Neural crest cell (in vitro differentiated cells): ENCODE data around the gene SCAMP1. TPM values are rescaled to one million over a fixed set of nuclear protein-coding genes. Genes with fewer than 3 reads are reported as not detected.
"Not testable (repeated sequence)": the region's sequence is repeated elsewhere in the genome, so short reads cannot be mapped to it uniquely, and the experiment has no call there.

ENCODE experiments used
- DNase-seq: peaks from one replicate; pipeline ENCODE4 v3.0.0; 2021; ENCODE audit warnings: low read depth, mixed read lengths, low spot score
- H3K27ac Mint-ChIP-seq: one replicate; pipeline ENCODE4 v1.8.0; 2021; ENCODE audit warnings: mild to moderate bottlenecking, mixed read lengths; ENCODE audit not compliant: unreplicated experiment
- H3K27me3 Mint-ChIP-seq: 2 replicates; pipeline ENCODE4 v1.8.0; 2021; ENCODE audit warnings: low read depth, mild to moderate bottlenecking, mixed read lengths
- H3K36me3 Mint-ChIP-seq: 2 replicates; pipeline ENCODE4 v1.8.0; 2021; ENCODE audit warnings: low read depth, mild to moderate bottlenecking, mixed read lengths
- H3K4me1 Mint-ChIP-seq: 2 replicates; pipeline ENCODE4 v1.8.0; 2021; ENCODE audit warnings: mixed read lengths
- H3K4me3 Mint-ChIP-seq: one replicate; pipeline ENCODE4 v1.8.0; 2021; ENCODE audit warnings: mild to moderate bottlenecking, mixed read lengths
- H3K9me3 Mint-ChIP-seq: 2 replicates; pipeline ENCODE4 v1.8.0; 2021; ENCODE audit warnings: mixed read lengths
- total RNA-seq: library from RNA; stranded (reverse); gene quantifications from 2 replicates; pipeline ENCODE4 v1.2.1, GENCODE V29; 2021
- TF ChIP-seq, protein P1 (sequence below): fragments of 200-600 bp; sonication (generic); conservative IDR thresholded peaks from 2 replicates; pipeline ENCODE4 v1.5.0; 2021; ENCODE audit warnings: antibody characterized with exemption, mild to moderate bottlenecking

Gene SCAMP1
- total RNA-seq, 1 donor from 2014 or later = 30.7 TPM

- no peak overlapping the region for H3K27ac Mint-ChIP-seq
- H3K4me3 Mint-ChIP-seq = no peak overlapping the region
- H3K27me3 Mint-ChIP-seq = no peaks in the 10 kb centered on the region
- H3K9me3 Mint-ChIP-seq = no peaks in the 10 kb centered on the region
- no peaks in the 10 kb centered on the region for H3K4me1 Mint-ChIP-seq
- no peaks in the 10 kb centered on the region for H3K36me3 Mint-ChIP-seq
- TF ChIP-seq, protein P1, sequence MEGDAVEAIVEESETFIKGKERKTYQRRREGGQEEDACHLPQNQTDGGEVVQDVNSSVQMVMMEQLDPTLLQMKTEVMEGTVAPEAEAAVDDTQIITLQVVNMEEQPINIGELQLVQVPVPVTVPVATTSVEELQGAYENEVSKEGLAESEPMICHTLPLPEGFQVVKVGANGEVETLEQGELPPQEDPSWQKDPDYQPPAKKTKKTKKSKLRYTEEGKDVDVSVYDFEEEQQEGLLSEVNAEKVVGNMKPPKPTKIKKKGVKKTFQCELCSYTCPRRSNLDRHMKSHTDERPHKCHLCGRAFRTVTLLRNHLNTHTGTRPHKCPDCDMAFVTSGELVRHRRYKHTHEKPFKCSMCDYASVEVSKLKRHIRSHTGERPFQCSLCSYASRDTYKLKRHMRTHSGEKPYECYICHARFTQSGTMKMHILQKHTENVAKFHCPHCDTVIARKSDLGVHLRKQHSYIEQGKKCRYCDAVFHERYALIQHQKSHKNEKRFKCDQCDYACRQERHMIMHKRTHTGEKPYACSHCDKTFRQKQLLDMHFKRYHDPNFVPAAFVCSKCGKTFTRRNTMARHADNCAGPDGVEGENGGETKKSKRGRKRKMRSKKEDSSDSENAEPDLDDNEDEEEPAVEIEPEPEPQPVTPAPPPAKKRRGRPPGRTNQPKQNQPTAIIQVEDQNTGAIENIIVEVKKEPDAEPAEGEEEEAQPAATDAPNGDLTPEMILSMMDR = no peak
- no peak for DNase-seq
Measured at GRCh38 chr5:78373231-78373630, 12.8 kb downstream of the SCAMP1 start.

DNA sequence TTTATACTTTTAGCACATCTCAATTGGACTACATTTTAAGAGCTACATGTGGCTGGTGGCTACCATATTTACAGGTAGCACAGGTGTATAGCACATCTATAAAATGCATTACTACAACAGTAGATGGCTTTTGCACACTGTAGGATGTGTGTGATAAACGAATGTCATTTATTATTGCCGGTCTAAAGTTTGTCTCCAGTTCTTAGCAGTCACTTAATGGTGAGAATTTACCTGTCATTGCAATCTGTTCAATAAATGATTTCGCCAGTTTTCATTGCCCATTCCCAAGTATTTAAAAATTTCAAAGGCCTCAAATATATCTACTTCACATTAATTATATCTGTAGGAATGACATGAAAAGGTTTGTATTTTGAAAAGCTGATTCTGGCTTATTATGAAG lies 15.9 kb downstream of the SCAMP1 start:
- TF ChIP-seq, protein P1 = no peak
- Mint-ChIP-seq H3K27me3 (no peaks in the 10 kb centered on the region), H3K4me1 (no peaks in the 10 kb centered on the region), H3K36me3 (peaks cover 4% of the 10 kb centered on the region), H3K9me3 (no peaks in the 10 kb centered on the region), H3K27ac (no peak overlapping the region), H3K4me3 (no peak overlapping the region)
- no peak for DNase-seq

DNA sequence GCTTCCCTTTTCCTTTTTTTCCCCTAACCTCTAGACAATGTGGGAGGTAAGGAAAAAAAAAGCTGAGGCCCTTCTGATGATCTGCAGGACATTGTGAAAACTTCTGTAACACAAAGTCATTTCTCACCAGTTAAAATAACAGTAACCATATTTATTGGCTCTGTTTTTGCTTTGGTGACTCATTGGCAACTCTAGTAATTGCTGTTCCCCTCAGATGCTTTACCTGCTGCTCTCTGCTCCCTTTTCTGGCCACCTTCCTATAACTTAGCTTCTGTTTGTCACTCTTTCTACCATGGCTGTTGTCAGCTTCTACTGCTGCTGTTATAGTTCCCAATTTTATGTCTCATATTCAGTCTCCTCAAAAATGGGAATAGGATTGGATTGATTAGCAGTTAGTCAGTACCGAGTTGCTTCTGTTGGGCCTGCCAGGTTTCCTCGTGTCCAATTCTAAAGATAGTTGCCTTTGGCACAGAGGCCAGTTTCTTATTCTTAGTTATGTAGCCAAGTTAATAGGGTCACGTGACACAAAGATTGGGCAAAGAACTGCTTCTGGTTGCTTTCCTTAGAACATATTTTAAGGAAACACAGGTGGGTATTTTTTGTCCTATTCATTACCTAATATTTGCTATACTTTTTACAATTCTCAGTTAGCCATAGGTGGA lies 16.8 kb downstream of the SCAMP1 start:
- no peak overlapping the region for H3K27ac Mint-ChIP-seq
- peaks cover 3% of the 10 kb centered on the region for H3K9me3 Mint-ChIP-seq
- no peak for DNase-seq
- H3K4me3 Mint-ChIP-seq = no peak overlapping the region
- TF ChIP-seq, protein P1 = no peak
- peaks cover 4% of the 10 kb centered on the region for H3K36me3 Mint-ChIP-seq
- H3K27me3 Mint-ChIP-seq = no peaks in the 10 kb centered on the region
- no peaks in the 10 kb centered on the region for H3K4me1 Mint-ChIP-seq

- Mint-ChIP-seq H3K27ac (no peak overlapping the region), H3K9me3 (peaks cover 3% of the 10 kb centered on the region), H3K4me1 (no peaks in the 10 kb centered on the region), H3K36me3 (peaks cover 4% of the 10 kb centered on the region), H3K27me3 (no peaks in the 10 kb centered on the region), H3K4me3 (no peak overlapping the region)
- DNase-seq = no peak
- TF ChIP-seq, protein P1 = no peak
Measured at GRCh38 chr5:78377718-78378105, 17.3 kb downstream of the SCAMP1 start.

DNA sequence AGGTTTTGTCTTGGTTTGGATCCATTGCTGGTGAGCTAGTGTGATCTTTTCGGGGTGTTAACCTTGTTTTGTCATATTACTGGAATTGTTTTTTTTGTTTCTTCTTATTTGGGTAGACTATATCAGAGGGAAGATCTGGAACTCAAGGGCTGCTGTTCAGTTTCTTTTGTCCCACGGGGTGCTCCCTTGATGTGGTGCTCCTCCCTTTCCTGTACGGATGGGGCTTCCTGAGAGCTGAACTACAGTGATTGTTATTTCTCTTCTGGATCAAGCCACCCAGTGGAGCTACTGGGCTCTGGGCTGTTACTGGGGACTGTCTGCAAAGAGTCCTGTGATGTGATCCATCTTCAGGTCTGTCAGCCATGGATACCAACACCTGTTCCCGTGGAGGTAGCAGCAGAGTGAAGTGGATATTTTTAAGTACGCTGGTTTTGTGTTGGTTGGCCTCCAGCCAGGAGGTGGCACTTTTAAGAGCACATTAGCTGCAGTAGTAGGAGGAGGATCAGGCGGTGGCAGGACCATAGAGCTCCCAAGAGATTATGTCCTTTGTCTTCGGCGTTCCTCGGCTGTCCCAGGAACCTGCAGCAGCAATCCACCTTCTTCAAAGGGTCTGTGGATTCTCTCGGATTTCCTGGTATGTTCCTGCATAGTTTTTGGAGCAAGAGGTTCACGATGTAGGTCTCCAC lies 27.2 kb downstream of the SCAMP1 start:
- Mint-ChIP-seq H3K27me3 (no peaks in the 10 kb centered on the region), H3K27ac (no peak overlapping the region), H3K9me3 (peaks cover 29% of the 10 kb centered on the region), H3K36me3 (peaks cover 50% of the 10 kb centered on the region), H3K4me3 (no peak overlapping the region), H3K4me1 (no peaks in the 10 kb centered on the region)
- TF ChIP-seq, protein P1 = no peak
- no peak for DNase-seq

- not testable (repeated sequence) for H3K4me3 Mint-ChIP-seq, DNase-seq, H3K27me3 Mint-ChIP-seq, H3K27ac Mint-ChIP-seq, H3K4me1 Mint-ChIP-seq
- Mint-ChIP-seq H3K9me3 (peaks cover 17% of the 10 kb centered on the region), H3K36me3 (peaks cover 34% of the 10 kb centered on the region)
Measured at GRCh38 chr5:78391357-78391756, 30.9 kb downstream of the SCAMP1 start.
